Measurements from ENCODE around the gene VWA3A.

The VWA3A gene

GRCh38 chr16:22203091-22203490, 110.8 kb downstream of the VWA3A start:
- no peak for DNase-seq (ENCODE audit: low spot score)

GRCh38 chr16:22204091-22204655, 111.8 kb downstream of the VWA3A start:
- no peak for DNase-seq (ENCODE audit: low spot score)

- DNase-seq (ENCODE audit: low spot score), result no peak
These were observed 113.3 kb downstream of the VWA3A start for GRCh38 chr16:22205577-22206012.

GRCh38 chr16:22206013-22206841, 113.9 kb downstream of the VWA3A start, which contains the start of gene EEF2K:
Gene EEF2K, plus strand, starts transcription at chr16:22206278. Its CDS starts 19,452 bp downstream, at chr16:22225730.
- DNase-seq (ENCODE audit: low spot score), result peak; percentile 80
